Iris pigment epithelial cell (primary cell): Measurements from ENCODE around the gene ZNF358.
"Not testable (repeated sequence)": the region's sequence is repeated elsewhere in the genome, so short reads cannot be mapped to it uniquely, and the experiment has no call there.

Experiments used
- DNase-seq: peaks from one replicate; pipeline ENCODE4 v3.0.0-alpha.2; 2011; ENCODE audit warnings: low read depth

The ZNF358 gene

GRCh38 chr19:7535998-7536695, 20.2 kb downstream of the ZNF358 start:
- DNase-seq = no peak

- DNase-seq = not testable (repeated sequence)
These were observed 23.1 kb downstream of the ZNF358 start for GRCh38 chr19:7538990-7539389.

GRCh38 chr19:7539827-7540425, 24.0 kb downstream of the ZNF358 start:
- DNase-seq = no peak

- peak; percentile 54 for DNase-seq
These were observed 25.0 kb downstream of the ZNF358 start for GRCh38 chr19:7540761-7541474.

- DNase-seq = no peak
These were observed 25.5 kb downstream of the ZNF358 start for GRCh38 chr19:7541475-7541824.

- DNase-seq = no peak
These were observed 26.0 kb downstream of the ZNF358 start for GRCh38 chr19:7541828-7542443.

GRCh38 chr19:7542556-7543348, 26.8 kb downstream of the ZNF358 start:
- DNase-seq = no peak

GRCh38 chr19:7544626-7545025, 28.7 kb downstream of the ZNF358 start:
- no peak for DNase-seq

GRCh38 chr19:7545300-7545699, 29.4 kb downstream of the ZNF358 start:
- no peak for DNase-seq

- DNase-seq = no peak
These were observed 30.0 kb downstream of the ZNF358 start for GRCh38 chr19:7545904-7546303.

GRCh38 chr19:7547159-7547558, 31.3 kb downstream of the ZNF358 start:
- DNase-seq = no peak

GRCh38 chr19:7549429-7550148, 33.7 kb downstream of the ZNF358 start:
- no peak for DNase-seq

GRCh38 chr19:7550169-7550770, 34.4 kb downstream of the ZNF358 start:
- DNase-seq = no peak

- DNase-seq = peak; percentile 65
These were observed 35.3 kb downstream of the ZNF358 start for GRCh38 chr19:7550987-7551761.

- DNase-seq = no peak
These were observed 36.9 kb downstream of the ZNF358 start for GRCh38 chr19:7552781-7553180.

GRCh38 chr19:7554565-7554964, 38.7 kb downstream of the ZNF358 start:
- no peak for DNase-seq

GRCh38 chr19:7554990-7555864, 39.3 kb downstream of the ZNF358 start:
- DNase-seq = no peak

GRCh38 chr19:7556696-7557315, 40.9 kb downstream of the ZNF358 start:
- DNase-seq = no peak

GRCh38 chr19:7558667-7559066, 42.8 kb downstream of the ZNF358 start:
- no peak for DNase-seq
